Mesenchymal stem cell (in vitro differentiated cells and primary cell): ENCODE results near the gene MRPS27.

Source experiments
- DNase-seq: peaks from one replicate; pipeline ENCODE4 v3.0.0-alpha.2; 2013
- H2AFZ ChIP-seq: one replicate; pipeline ENCODE4 v1.6.1; 2013; ENCODE audit warnings: low read depth, mild to moderate bottlenecking, control low read depth, inconsistent platforms, low read length, moderate library complexity
- H2AK5ac ChIP-seq: 2 replicates; pipeline ENCODE4 v1.6.1; 2013; ENCODE audit warnings: low read length, moderate library complexity, mild to moderate bottlenecking, inconsistent platforms; ENCODE audit not compliant: severe bottlenecking
- H2BK120ac ChIP-seq: one replicate; pipeline ENCODE4 v1.6.1; 2013; ENCODE audit warnings: low read depth, mild to moderate bottlenecking, inconsistent platforms, low read length, moderate library complexity
- H2BK12ac ChIP-seq, 2 experiments: one replicate each; pipeline ENCODE4 v1.6.1; 2013; ENCODE audit warnings: inconsistent platforms in 2 of 2, low read length in 2 of 2, mild to moderate bottlenecking in 2 of 2, moderate library complexity in 2 of 2, control low read depth in 1 of 2
- H2BK15ac ChIP-seq: one replicate; pipeline ENCODE4 v1.6.1; 2013; ENCODE audit warnings: mild to moderate bottlenecking, low read depth, inconsistent platforms; ENCODE audit not compliant: poor library complexity, severe bottlenecking
- H2BK5ac ChIP-seq: 2 replicates; pipeline ENCODE4 v1.6.1; 2013; ENCODE audit warnings: low read depth, mild to moderate bottlenecking, low read length, control low read depth, inconsistent platforms; ENCODE audit not compliant: poor library complexity, severe bottlenecking
- H3K14ac ChIP-seq, 2 experiments: one replicate each; pipeline ENCODE4 v1.6.1; 2013; ENCODE audit warnings: inconsistent platforms in 2 of 2, low read length in 2 of 2, control low read depth in 1 of 2, mild to moderate bottlenecking in 1 of 2, moderate library complexity in 1 of 2
- H3K18ac ChIP-seq, 2 experiments: one replicate each; pipeline ENCODE4 v1.6.1; 2013; ENCODE audit warnings: inconsistent platforms in 2 of 2, low read length in 2 of 2, control low read depth in 1 of 2, low read depth in 1 of 2, mild to moderate bottlenecking in 1 of 2
- H3K23ac ChIP-seq, 2 experiments: one replicate each; pipeline ENCODE4 v1.6.1; 2013; ENCODE audit warnings: inconsistent platforms in 2 of 2, low read length in 2 of 2, mild to moderate bottlenecking in 2 of 2, moderate library complexity in 2 of 2, control low read depth in 1 of 2
- H3K27ac ChIP-seq: 2 replicates; pipeline ENCODE4 v1.5.1; 2013; ENCODE audit warnings: mild to moderate bottlenecking, moderate library complexity, low read length, control low read depth, inconsistent platforms; ENCODE audit not compliant: poor library complexity, severe bottlenecking
- H3K27me3 ChIP-seq, 2 experiments: 2 replicates each; pipeline versions ENCODE4 v1.6.1 to v1.7.0; 2013; ENCODE audit warnings: low read length in 2 of 2, mild to moderate bottlenecking in 2 of 2, moderate library complexity in 2 of 2, control low read depth in 1 of 2, inconsistent platforms in 1 of 2; ENCODE audit not compliant: control insufficient read depth in 1 of 2, insufficient read depth in 1 of 2
- H3K36me3 ChIP-seq, 2 experiments: 2 replicates each; pipeline versions ENCODE4 v1.6.1 to v1.7.0; 2013; ENCODE audit warnings: low read length in 2 of 2, control low read depth in 1 of 2, inconsistent platforms in 1 of 2, low read depth in 1 of 2, mild to moderate bottlenecking in 1 of 2; ENCODE audit not compliant: insufficient read depth in 2 of 2, control insufficient read depth in 1 of 2
- H3K4ac ChIP-seq, 2 experiments: one replicate each; pipeline ENCODE4 v1.6.1; 2013; ENCODE audit warnings: inconsistent platforms in 2 of 2, low read length in 2 of 2, mild to moderate bottlenecking in 2 of 2, moderate library complexity in 2 of 2, control low read depth in 1 of 2, low read depth in 1 of 2
- H3K4me1 ChIP-seq: 2 replicates; pipeline ENCODE4 v1.6.1; 2013; ENCODE audit warnings: low read depth, low read length, control low read depth; ENCODE audit not compliant: control insufficient read depth, insufficient read depth
- H3K4me2 ChIP-seq: 2 replicates; pipeline ENCODE4 v1.6.1; 2013; ENCODE audit warnings: low read length, mild to moderate bottlenecking, inconsistent platforms; ENCODE audit not compliant: poor library complexity, severe bottlenecking
- H3K4me3 ChIP-seq, 2 experiments: 2 replicates each; pipeline versions ENCODE4 v1.5.1 to v1.7.0; 2013; ENCODE audit warnings: low read length in 2 of 2, mild to moderate bottlenecking in 2 of 2, control low read depth in 1 of 2, low read depth in 1 of 2; ENCODE audit not compliant: insufficient read depth in 1 of 2
- H3K79me1 ChIP-seq: replicated peaks from 2 replicates; pipeline ENCODE4 v1.6.1; 2013; ENCODE audit warnings: mild to moderate bottlenecking, control low read depth, low read length, inconsistent platforms; ENCODE audit not compliant: poor library complexity, severe bottlenecking
- H3K9ac ChIP-seq: 2 replicates; pipeline ENCODE4 v1.7.0; 2013; ENCODE audit warnings: mild to moderate bottlenecking, low read length, moderate library complexity
- H3K9me3 ChIP-seq: 2 replicates; pipeline ENCODE4 v1.7.0; 2013; ENCODE audit warnings: mild to moderate bottlenecking, low read length; ENCODE audit not compliant: control insufficient read depth
- H4K8ac ChIP-seq: one replicate; pipeline ENCODE4 v1.6.1; 2013; ENCODE audit warnings: inconsistent platforms, mild to moderate bottlenecking, low read length, moderate library complexity
- H4K91ac ChIP-seq: one replicate; pipeline ENCODE4 v1.6.1; 2013; ENCODE audit warnings: mild to moderate bottlenecking, low read length, inconsistent platforms
- WGBS: methylation state at CpG from one replicate; pipeline ENCODE4 v1.1.7; 2013; ENCODE audit warnings: mixed read lengths; 5-methylcytosine and 5-hydroxymethylcytosine counted together

Gene MRPS27

GRCh38 chr5:72366324-72366976, 46.4 kb upstream of the MRPS27 start:
- H3K79me1 ChIP-seq: peaks cover 7% of the 10 kb centered on the region
- H2BK15ac ChIP-seq: no peak overlapping the region
- H3K27me3 ChIP-seq: no peaks in the 10 kb centered on the region
- H3K14ac ChIP-seq: no peak overlapping the region
- no peak overlapping the region for H3K4me3 ChIP-seq
- no peaks in the 10 kb centered on the region for H3K9me3 ChIP-seq
- H3K4me1 ChIP-seq: no peaks in the 10 kb centered on the region
- H4K8ac ChIP-seq: no peak overlapping the region
- no peak overlapping the region for H4K91ac ChIP-seq
- H2BK5ac ChIP-seq: no peak overlapping the region
- DNase-seq: peak; percentile 71
- no peak overlapping the region for H2AK5ac ChIP-seq
- no peak overlapping the region for H2BK120ac ChIP-seq
- H3K27ac ChIP-seq: no peak overlapping the region
- H3K4me2 ChIP-seq: no peak overlapping the region
- no peak overlapping the region for H3K23ac ChIP-seq
- no peak overlapping the region for H3K4ac ChIP-seq
- H3K9ac ChIP-seq: peak overlapping the region; percentile 33
- no peak overlapping the region for H3K18ac ChIP-seq
- H2BK12ac ChIP-seq: no peak overlapping the region
- H2AFZ ChIP-seq: no peak overlapping the region
- peaks cover 6 to 18% of the 10 kb centered on the region in 2 experiments for H3K36me3 ChIP-seq
- whole genome bisulfite sequencing: 26% methylated on average over 5 of the region's 7 CpGs

- peak overlapping the region; percentile 49 for H2AK5ac ChIP-seq
- peak overlapping the region; percentile 51 for H4K8ac ChIP-seq
- H3K79me1 ChIP-seq: peaks cover 7% of the 10 kb centered on the region
- no peak overlapping the region for H3K27ac ChIP-seq
- H2AFZ ChIP-seq: no peak overlapping the region
- no peaks in the 10 kb centered on the region for H3K9me3 ChIP-seq
- H3K4ac ChIP-seq: peak overlapping the region; percentile 11 to 27
- H3K4me1 ChIP-seq: no peaks in the 10 kb centered on the region
- H2BK5ac ChIP-seq: no peak overlapping the region
- peaks cover 6 to 30% of the 10 kb centered on the region in 2 experiments for H3K36me3 ChIP-seq
- 100% methylated on average over 4 of the region's 4 CpGs for WGBS
- no peak overlapping the region for H3K4me3 ChIP-seq
- no peak overlapping the region for H2BK120ac ChIP-seq
- peak overlapping the region in 1 of 2 experiments; percentile 57 for H2BK12ac ChIP-seq
- H3K27me3 ChIP-seq: no peaks in the 10 kb centered on the region
- no peak overlapping the region for H3K23ac ChIP-seq
- no peak overlapping the region for H4K91ac ChIP-seq
- DNase-seq: no peak
- H3K9ac ChIP-seq: no peak overlapping the region
- no peak overlapping the region for H3K4me2 ChIP-seq
- peak overlapping the region in 1 of 2 experiments; percentile 2 for H3K18ac ChIP-seq
- no peak overlapping the region for H3K14ac ChIP-seq
- no peak overlapping the region for H2BK15ac ChIP-seq
These were observed 44.9 kb upstream of the MRPS27 start for GRCh38 chr5:72364951-72365350.

- H2BK12ac ChIP-seq: no peak overlapping the region
- no peak overlapping the region for H3K14ac ChIP-seq
- no peak overlapping the region for H3K9ac ChIP-seq
- no peak for DNase-seq
- no peak overlapping the region for H4K91ac ChIP-seq
- no peak overlapping the region for H2BK120ac ChIP-seq
- no peak overlapping the region for H3K4ac ChIP-seq
- no peak overlapping the region for H4K8ac ChIP-seq
- no peak overlapping the region for H2BK15ac ChIP-seq
- H2AFZ ChIP-seq: no peak overlapping the region
- no CpG with 5 or more reads among the region's 1 CpG for WGBS
- no peaks in the 10 kb centered on the region for H3K27me3 ChIP-seq
- no peak overlapping the region for H3K4me3 ChIP-seq
- H3K27ac ChIP-seq: no peak overlapping the region
- no peak overlapping the region for H2BK5ac ChIP-seq
- H3K4me2 ChIP-seq: no peak overlapping the region
- H3K4me1 ChIP-seq: no peaks in the 10 kb centered on the region
- peaks cover 7% of the 10 kb centered on the region for H3K79me1 ChIP-seq
- no peak overlapping the region for H3K23ac ChIP-seq
- no peak overlapping the region for H2AK5ac ChIP-seq
- peaks cover 6 to 38% of the 10 kb centered on the region in 2 experiments for H3K36me3 ChIP-seq
- H3K18ac ChIP-seq: no peak overlapping the region
- H3K9me3 ChIP-seq: no peaks in the 10 kb centered on the region
These were observed 44.1 kb upstream of the MRPS27 start for GRCh38 chr5:72364171-72364570.

GRCh38 chr5:72363166-72363802, 43.2 kb upstream of the MRPS27 start:
- Histone ChIP-seq H2BK15ac (no peak overlapping the region), H3K79me1 (peaks cover 7% of the 10 kb centered on the region), H3K9me3 (no peaks in the 10 kb centered on the region), H4K8ac (no peak overlapping the region), H2AK5ac (peak overlapping the region; percentile 83), H2BK120ac (no peak overlapping the region), H3K23ac (peak overlapping the region in 1 of 2 experiments; percentile 9), H3K9ac (peak overlapping the region; percentile 67), H2AFZ (no peak overlapping the region), H2BK12ac (no peak overlapping the region), H3K27ac (peak overlapping the region; percentile 83), H3K14ac (no peak overlapping the region), H3K27me3 (no peaks in the 10 kb centered on the region), H3K36me3 (peaks cover 8 to 47% of the 10 kb centered on the region in 2 experiments), H3K4me2 (no peak overlapping the region), H3K4ac (peak overlapping the region in 1 of 2 experiments; percentile 78), H3K4me3 (no peak overlapping the region), H3K4me1 (no peaks in the 10 kb centered on the region), H3K18ac (peak overlapping the region; percentile 34 to 61), H2BK5ac (peak overlapping the region; percentile 90), H4K91ac (peak overlapping the region; percentile 36)
- DNase-seq: peak; percentile 64
- WGBS: 86% methylated on average over 1 of the region's 1 CpG
